T-helper 2 cell treated with Interferon-gamma antibody and Interleukin-4, amounts not matched to agents 5 μg/mL and 100 μg/mL, for 36 hours (primary cell): Measurements from ENCODE around the gene DEPDC5.
"Not testable (repeated sequence)": the region's sequence is repeated elsewhere in the genome, so short reads cannot be mapped to it uniquely, and the experiment has no call there.

ENCODE experiments used
- DNase-seq: peaks from one replicate; pipeline ENCODE4 v3.0.0; 2021; ENCODE audit warnings: low spot score
- H3K27ac Mint-ChIP-seq: one replicate; pipeline ENCODE4 v1.8.0; 2021; ENCODE audit warnings: mild to moderate bottlenecking, mixed read lengths
- H3K27me3 Mint-ChIP-seq: one replicate; pipeline ENCODE4 v1.8.0; 2021; ENCODE audit warnings: low read depth, mixed read lengths
- H3K36me3 Mint-ChIP-seq: one replicate; pipeline ENCODE4 v1.8.0; 2021; ENCODE audit warnings: low read depth, mixed read lengths
- H3K4me1 Mint-ChIP-seq: one replicate; pipeline ENCODE4 v1.8.0; 2021; ENCODE audit warnings: low read depth, mixed read lengths
- H3K4me3 Mint-ChIP-seq: one replicate; pipeline ENCODE4 v1.8.0; 2022; ENCODE audit warnings: mild to moderate bottlenecking, moderate library complexity, mixed read lengths
- H3K9me3 Mint-ChIP-seq: one replicate; pipeline ENCODE4 v1.8.0; 2021; ENCODE audit warnings: mixed read lengths

DEPDC5 gene

GRCh38 chr22:31753634-31754501 is at the start of gene DEPDC5:
TSS of gene DEPDC5 (plus strand) at chr22:31754019. CDS start at chr22:31754922, 903 bp downstream.
- H3K9me3 Mint-ChIP-seq: no peaks in the 10 kb centered on the region
- H3K27ac Mint-ChIP-seq: peak within 1 kb of the TSS; percentile 98
- H3K4me3 Mint-ChIP-seq: peak within 1 kb of the TSS; percentile 86
- DNase-seq: peak; percentile 98
- H3K4me1 Mint-ChIP-seq: peaks cover 35% of the 10 kb centered on the region
- H3K36me3 Mint-ChIP-seq: peaks cover 2% of the 10 kb centered on the region
- no peaks in the 10 kb centered on the region for H3K27me3 Mint-ChIP-seq

DNA sequence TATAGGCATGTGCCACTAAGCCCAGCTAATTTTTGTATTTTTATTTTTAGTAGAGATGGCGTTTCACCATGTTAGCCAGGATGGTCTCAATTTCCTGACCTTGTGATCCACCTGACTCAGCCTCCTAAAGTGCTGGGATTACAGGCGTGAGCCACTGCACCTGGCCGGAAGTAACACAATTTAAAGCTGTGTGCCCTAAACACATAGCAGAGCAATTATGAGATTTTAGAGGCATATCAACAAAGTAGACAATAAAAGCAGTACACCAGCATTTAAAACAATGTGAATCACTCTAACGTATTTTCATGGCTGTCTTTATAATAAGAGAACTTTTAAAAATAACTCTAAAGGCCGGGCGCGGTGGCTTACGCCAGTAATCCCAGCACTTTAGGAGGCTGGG is 46.3 kb upstream of the DEPDC5 start:
- Mint-ChIP-seq H3K36me3 (peaks cover 37% of the 10 kb centered on the region), H3K27ac (no peak overlapping the region), H3K4me3 (no peak overlapping the region), H3K27me3 (no peaks in the 10 kb centered on the region), H3K4me1 (no peaks in the 10 kb centered on the region), H3K9me3 (no peaks in the 10 kb centered on the region)
- DNase-seq: no peak

DNA sequence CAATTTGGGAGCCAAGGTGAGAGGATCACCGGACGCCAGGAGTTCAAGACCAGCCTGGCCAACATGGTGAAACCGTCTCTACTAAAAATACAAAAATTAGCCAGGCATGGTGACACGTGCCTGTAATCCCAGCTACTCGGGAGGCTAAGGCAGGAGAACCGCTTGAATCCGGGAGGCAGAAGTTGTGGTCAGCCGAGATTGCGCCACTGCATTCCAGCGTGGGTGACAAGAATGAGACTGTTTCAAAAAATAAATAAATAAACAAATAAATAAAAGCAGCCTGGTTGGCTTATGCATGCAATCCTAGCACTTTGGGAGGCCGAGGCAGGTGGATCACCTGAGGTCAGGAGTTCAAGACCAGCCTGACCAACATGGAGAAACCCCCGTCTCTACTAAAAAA is 42.6 kb upstream of the DEPDC5 start:
- H3K27me3 Mint-ChIP-seq, H3K4me1 Mint-ChIP-seq, H3K4me3 Mint-ChIP-seq, H3K9me3 Mint-ChIP-seq, H3K27ac Mint-ChIP-seq, DNase-seq: not testable (repeated sequence)
- peaks cover 47% of the 10 kb centered on the region for H3K36me3 Mint-ChIP-seq

DNA sequence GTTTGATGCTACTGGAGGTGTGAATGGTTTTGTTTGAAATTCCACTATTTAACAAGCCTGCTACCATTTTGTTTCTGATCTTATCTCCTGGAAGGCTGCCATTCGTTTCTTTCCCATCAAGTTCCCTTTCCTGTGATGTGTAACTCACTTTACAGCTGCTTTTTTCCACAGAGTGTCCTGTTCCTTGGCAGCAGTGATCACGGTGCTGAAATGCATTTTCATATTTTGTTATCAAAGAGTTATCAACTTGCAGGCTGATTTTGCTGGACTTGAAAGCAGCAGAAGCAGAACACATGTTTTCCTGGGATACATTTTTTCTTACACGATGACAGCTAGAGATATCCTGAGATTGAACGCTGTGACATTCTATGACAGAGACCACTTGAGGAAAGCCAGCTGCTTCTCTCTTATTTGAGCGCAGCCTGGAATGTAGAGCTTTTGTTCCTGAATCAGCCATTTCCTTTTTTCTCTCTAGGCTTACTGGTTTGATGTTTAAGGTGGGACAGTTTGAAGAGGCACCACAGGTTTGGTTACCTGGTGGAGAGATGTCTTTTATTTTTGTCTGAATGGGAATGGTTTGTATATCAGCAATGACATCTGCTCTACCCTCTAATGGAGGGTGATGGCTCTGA is 38.6 kb upstream of the DEPDC5 start:
- no peak for DNase-seq
- Mint-ChIP-seq H3K27me3 (no peaks in the 10 kb centered on the region), H3K9me3 (no peaks in the 10 kb centered on the region), H3K27ac (no peak overlapping the region), H3K36me3 (peaks cover 55% of the 10 kb centered on the region), H3K4me1 (no peaks in the 10 kb centered on the region), H3K4me3 (no peak overlapping the region)

- Mint-ChIP-seq H3K36me3 (peaks cover 49% of the 10 kb centered on the region), H3K4me3 (no peak overlapping the region), H3K9me3 (no peaks in the 10 kb centered on the region), H3K4me1 (no peaks in the 10 kb centered on the region), H3K27me3 (no peaks in the 10 kb centered on the region), H3K27ac (no peak overlapping the region)
- no peak for DNase-seq
Observed at GRCh38 chr22:31719850-31720471, 33.9 kb upstream of the DEPDC5 start.

DNA sequence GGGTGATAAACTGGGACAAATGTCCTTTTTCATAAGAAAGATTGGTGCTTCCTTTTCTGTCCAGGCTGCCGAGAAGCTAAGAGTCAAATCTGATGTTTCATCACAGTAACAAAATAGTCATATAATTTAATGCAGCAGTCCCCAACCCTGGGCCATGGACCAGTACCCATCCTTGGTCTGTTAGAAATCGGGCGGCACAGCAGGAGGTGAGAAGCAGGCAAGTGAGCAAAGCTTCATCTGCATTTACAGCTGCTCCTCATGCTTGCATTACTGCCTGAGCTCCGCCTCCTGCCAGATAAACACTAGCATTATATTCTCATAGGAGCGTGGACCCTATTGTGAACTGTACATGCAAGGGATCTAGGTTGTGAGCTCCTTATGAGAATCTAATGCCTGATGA is 30.1 kb upstream of the DEPDC5 start:
- Mint-ChIP-seq H3K4me1 (no peaks in the 10 kb centered on the region), H3K4me3 (no peak overlapping the region), H3K27ac (no peak overlapping the region), H3K36me3 (peaks cover 30% of the 10 kb centered on the region), H3K27me3 (no peaks in the 10 kb centered on the region), H3K9me3 (no peaks in the 10 kb centered on the region)
- no peak for DNase-seq

DNA sequence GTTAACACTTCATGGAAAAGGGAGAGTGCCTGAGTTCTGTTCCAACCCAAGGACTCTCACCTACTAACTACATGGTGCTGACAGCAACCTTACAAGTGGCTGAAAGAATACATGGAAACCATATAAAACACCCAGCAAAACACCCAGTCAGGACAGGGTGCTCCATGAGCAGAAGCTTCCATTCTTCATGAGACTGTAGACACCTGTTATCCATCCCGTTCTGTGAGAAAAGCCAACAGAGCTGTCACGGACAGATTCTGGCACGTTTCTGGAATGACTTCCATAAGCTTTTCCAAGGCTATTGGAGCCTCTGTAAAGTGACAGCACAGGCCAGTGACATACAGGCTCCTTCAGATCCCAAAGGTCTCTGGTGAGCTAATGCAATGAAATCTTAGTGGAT is 27.1 kb upstream of the DEPDC5 start:
- H3K27ac Mint-ChIP-seq: no peak overlapping the region
- no peaks in the 10 kb centered on the region for H3K27me3 Mint-ChIP-seq
- H3K9me3 Mint-ChIP-seq: no peaks in the 10 kb centered on the region
- peaks cover 19% of the 10 kb centered on the region for H3K36me3 Mint-ChIP-seq
- H3K4me1 Mint-ChIP-seq: no peaks in the 10 kb centered on the region
- H3K4me3 Mint-ChIP-seq: no peak overlapping the region
- no peak for DNase-seq

GRCh38 chr22:31728857-31729256 is 25.0 kb upstream of the DEPDC5 start:
- Mint-ChIP-seq H3K4me3 (no peak overlapping the region), H3K4me1 (peaks cover 6% of the 10 kb centered on the region), H3K36me3 (peaks cover 15% of the 10 kb centered on the region), H3K27ac (no peak overlapping the region), H3K9me3 (no peaks in the 10 kb centered on the region), H3K27me3 (no peaks in the 10 kb centered on the region)
- no peak for DNase-seq

DNA sequence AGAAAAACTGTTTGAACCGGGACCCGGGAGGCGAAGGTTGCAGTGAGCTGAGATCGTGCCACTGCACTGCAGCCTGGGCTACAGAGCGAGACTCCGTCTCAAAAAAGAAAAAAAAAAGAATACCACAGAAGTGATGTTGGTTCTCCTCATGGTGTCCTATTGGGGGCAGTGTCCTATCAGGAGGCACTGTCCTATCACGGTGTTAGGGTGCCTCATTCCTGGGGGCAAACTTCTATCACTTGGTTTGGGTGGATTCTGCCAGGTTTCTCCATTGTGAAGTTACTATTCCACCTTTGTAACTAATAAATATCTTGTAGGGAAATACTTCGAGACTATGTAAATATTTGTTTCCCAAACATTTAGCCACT is 23.5 kb upstream of the DEPDC5 start:
- peaks cover 16% of the 10 kb centered on the region for H3K36me3 Mint-ChIP-seq
- no peaks in the 10 kb centered on the region for H3K27me3 Mint-ChIP-seq
- no peaks in the 10 kb centered on the region for H3K9me3 Mint-ChIP-seq
- H3K27ac Mint-ChIP-seq: no peak overlapping the region
- H3K4me1 Mint-ChIP-seq: peaks cover 6% of the 10 kb centered on the region
- no peak for DNase-seq
- no peak overlapping the region for H3K4me3 Mint-ChIP-seq

GRCh38 chr22:31732089-31732829 is 21.6 kb upstream of the DEPDC5 start:
- no peak overlapping the region for H3K4me3 Mint-ChIP-seq
- H3K27me3 Mint-ChIP-seq: no peaks in the 10 kb centered on the region
- no peaks in the 10 kb centered on the region for H3K9me3 Mint-ChIP-seq
- DNase-seq: no peak
- peaks cover 6% of the 10 kb centered on the region for H3K4me1 Mint-ChIP-seq
- peaks cover 20% of the 10 kb centered on the region for H3K36me3 Mint-ChIP-seq
- no peak overlapping the region for H3K27ac Mint-ChIP-seq

GRCh38 chr22:31733580-31734079 is 20.2 kb upstream of the DEPDC5 start:
- Mint-ChIP-seq H3K36me3 (peaks cover 29% of the 10 kb centered on the region), H3K27ac (no peak overlapping the region), H3K4me3 (no peak overlapping the region)

DNA sequence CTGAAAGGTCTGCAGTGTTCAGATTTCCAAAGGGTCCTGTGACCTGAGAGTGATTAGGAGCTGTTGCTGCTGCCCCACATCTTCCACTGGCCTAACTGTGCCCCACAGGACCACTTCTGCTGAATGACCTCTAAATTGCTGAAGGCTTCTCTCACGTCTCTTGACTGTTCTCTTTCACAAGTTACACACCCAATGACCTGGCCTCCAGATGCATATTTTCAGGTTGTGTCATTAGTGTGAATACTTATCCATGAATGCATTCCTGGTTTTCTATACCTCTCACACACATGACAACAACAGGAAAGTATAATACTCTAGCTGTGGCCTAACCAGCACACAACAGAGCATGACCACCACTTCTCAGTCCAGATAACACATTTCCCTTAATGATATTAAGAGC is 19.3 kb upstream of the DEPDC5 start:
- no peak overlapping the region for H3K27ac Mint-ChIP-seq
- peaks cover 21% of the 10 kb centered on the region for H3K4me1 Mint-ChIP-seq
- H3K4me3 Mint-ChIP-seq: no peak overlapping the region
- H3K9me3 Mint-ChIP-seq: no peaks in the 10 kb centered on the region
- peaks cover 35% of the 10 kb centered on the region for H3K36me3 Mint-ChIP-seq
- no peaks in the 10 kb centered on the region for H3K27me3 Mint-ChIP-seq
- no peak for DNase-seq

More at GRCh38 chr22:31733580-31734079, 20.2 kb upstream of the DEPDC5 start:
- H3K4me1 Mint-ChIP-seq: peaks cover 15% of the 10 kb centered on the region
- no peaks in the 10 kb centered on the region for H3K9me3 Mint-ChIP-seq
- no peak for DNase-seq
- H3K27me3 Mint-ChIP-seq: no peaks in the 10 kb centered on the region

DNA sequence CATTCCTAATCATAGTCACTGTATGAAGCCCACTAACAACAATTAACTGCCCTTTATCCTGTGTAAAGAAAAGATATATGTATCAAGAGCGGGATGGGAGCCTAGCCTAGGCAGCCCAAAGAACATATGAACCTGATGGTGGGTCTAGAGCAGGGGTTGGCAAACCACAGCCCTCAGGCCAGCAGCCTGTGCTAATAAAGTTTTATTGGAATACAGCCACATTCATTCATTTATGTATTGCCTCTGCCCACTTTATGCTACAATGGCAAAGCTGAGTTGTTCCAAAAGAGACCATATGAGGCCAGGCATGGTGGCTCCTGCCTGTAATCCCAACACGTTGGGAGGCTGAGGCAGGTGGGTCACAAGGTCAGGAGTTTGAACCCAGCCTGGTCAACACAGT is 17.4 kb upstream of the DEPDC5 start:
- H3K4me1 Mint-ChIP-seq: peaks cover 23% of the 10 kb centered on the region
- H3K27me3 Mint-ChIP-seq: no peaks in the 10 kb centered on the region
- DNase-seq: no peak
- no peak overlapping the region for H3K27ac Mint-ChIP-seq
- no peaks in the 10 kb centered on the region for H3K9me3 Mint-ChIP-seq
- peaks cover 43% of the 10 kb centered on the region for H3K36me3 Mint-ChIP-seq
- no peak overlapping the region for H3K4me3 Mint-ChIP-seq
